Iris pigment epithelial cell (primary cell): ENCODE measurements around the gene GADD45A.

Experiments used
- DNase-seq: peaks from one replicate; pipeline ENCODE4 v3.0.0-alpha.2; 2011; ENCODE audit warnings: low read depth

GADD45A gene

DNA sequence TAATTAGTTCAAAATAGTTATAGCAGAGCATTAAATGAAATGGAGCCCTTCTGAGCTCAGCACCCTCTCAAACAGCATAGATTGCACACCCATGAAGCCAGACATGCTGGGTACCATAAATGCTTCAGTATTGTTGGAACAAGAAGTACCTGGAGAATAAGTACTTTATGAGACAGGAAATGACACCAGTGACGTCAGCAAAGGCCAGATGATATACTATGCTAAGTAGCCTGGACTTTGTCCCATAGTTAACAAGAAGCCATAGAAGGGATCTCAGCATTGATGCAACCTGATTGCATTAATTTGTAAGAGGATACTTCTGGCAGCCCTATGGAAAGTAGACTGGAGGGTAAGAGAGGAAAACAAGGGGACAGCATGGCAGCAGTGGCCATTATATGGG lies 16.3 kb upstream of the GADD45A start:
- no peak for DNase-seq

DNA sequence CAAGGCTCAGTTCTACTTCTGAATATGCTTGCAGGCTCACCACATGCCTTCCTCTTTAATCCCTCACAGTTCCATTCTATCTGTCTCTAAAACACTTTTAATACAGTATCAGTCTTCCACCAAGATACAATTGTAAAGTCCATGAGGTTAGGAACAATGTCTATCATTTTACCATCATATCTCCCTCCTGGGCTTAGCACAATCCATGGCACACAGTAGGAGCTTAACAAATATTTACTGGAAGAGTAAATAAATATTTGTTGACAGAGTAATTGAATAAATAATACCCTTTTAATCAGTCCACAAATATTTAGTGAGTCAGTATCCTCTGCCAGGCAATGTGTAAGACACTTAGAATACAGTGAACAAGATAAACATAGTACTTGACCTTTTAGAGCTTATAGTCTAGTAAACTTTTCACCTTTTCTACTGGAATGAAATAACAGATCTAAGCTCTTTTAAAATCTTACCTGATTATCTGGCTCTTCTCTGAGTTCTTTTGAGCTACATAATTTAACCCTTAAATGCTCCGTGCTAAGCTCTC lies 12.7 kb upstream of the GADD45A start:
- no peak for DNase-seq

DNA sequence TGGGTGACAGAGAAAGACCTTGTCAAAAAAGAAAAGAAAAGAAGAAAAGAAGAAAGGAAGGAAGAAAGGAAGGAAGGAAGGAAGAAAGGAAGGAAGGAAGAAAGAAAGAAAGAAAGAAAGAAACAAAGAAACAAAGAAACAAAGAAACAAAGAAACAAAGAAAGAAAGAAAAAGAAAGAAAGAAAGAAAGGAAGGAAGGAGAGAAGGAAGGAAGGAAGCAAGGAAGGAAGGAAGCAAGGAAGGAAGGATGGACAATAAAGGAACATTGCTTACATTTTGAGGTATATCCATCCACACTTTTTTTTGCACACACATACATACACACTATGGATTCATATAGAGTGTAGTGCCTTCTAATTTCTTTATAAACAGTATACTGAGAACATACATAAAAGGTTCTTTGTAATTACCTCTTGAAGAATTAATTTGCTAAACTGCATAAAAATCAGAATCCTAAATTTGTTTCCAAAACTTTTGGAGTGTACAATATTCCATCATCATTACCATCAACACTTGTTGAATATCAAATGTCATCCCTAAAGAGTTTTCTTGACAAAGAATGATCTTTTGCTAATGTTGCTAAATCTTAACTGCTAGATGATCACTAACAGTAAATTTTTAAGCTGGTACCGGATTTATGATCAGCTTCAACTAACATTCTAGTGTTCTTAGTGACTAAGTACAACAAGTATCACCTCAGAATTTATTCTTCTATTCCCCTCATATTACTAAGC lies 11.4 kb upstream of the GADD45A start:
- DNase-seq: no peak

DNA sequence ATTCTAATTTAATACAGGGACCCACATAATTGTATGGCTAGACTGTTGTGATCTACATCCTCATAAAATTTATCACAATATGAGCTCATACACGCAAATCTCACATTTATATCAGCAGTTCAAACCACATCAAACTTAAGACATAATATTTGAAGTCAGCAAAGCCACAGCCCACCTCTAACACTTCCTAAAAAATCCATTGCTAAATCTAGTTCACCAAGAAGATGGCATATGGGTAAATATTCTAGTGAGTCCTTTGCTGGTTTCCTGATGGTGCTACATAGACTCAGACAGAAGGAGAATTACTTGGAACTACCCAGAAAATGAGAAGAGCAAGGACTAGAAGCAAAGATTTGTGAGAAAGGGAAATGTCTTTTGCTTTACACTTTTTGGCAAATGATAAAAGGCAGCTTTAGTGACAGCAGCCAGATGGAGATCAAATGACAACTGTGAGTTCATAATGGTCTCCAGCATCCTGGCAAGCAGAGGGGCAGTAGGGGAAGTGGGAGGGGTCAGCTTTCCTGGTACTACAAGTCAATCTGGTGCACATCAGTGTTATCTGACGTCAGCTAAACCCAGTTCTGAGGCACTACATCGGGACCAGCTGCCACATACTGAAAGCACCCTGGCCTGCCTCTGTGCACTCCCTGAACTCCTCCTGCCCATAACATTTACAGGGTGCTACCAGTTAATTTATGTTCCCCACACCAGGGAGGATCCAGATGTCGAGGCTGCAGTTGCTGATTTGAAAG lies 10.6 kb upstream of the GADD45A start:
- peak; percentile 58 for DNase-seq

DNA sequence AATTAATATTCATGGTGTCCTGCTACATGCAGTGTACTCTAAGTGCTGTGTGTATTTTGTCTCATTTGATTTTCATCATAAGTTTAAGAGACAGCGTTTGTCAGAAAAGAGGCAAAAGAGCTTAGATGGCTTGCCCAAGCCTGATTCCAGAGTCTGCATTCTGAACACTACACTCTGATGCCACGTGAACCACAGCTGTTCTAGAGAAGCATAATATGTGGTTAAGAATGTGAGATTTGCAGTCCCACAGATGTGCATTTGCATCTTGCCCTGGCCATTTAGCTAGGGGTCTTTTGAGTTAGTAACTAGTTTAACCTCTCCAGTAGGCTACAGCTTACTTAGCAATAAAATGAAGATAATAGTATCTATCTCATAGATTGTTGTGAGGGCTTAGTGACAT lies 9.2 kb upstream of the GADD45A start:
- DNase-seq: peak; percentile 50

DNA sequence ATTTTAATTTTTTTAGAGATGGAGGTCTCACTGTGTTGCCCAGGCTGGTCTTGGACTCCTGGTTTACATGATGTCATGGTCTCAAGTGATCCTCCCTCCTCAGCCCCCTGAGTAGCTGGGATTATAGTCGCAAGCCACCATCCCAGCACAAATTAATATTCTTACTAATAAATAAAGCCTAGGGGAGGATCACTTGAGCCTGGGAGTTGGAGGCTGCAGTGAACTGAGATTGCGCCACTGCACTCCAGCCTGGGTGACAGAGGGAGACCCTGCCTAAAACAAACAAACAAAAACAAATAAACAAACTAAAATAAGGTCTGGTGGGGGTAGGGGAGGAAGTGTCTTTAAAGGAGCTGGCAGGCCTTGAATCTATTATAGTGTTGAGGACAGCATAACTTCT lies 8.7 kb upstream of the GADD45A start:
- no peak for DNase-seq

DNA sequence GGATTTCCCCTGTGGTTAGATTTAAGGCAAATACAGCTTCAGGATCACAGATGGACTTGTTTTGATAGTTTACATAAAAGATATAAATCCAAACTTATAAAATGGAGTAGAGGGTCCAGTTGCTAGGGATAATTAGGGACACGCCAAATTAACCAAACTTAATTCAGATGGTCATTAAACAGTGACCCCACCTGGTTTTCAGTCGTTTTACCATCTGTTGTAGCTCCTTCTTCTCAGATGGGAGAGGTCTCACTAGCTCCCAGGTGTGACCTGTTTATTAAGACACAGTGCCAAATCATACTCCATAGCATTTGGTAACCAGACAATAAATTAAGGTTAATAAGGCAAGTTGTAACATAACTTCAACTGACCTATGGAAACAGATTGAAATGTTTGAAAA lies 8.1 kb upstream of the GADD45A start:
- DNase-seq: no peak

DNA sequence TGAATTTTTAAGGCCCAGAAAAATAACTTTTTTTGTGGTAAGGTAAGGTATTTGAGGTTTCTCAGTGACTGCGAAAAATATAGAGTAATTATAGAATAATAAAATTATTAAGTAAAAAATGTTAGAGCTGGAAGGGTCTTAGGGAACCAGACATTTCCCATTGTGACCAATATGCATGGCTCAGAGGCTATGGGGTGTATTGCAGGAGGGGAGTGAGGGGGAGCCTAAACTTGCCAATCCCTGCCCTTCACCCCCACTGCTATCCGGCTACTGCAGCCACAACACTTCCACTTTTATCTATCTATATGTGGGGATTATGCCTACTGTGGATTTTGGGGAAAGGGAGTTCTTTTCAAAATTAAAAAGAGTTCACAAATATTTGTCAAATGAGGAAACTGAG lies 7.6 kb upstream of the GADD45A start:
- DNase-seq: no peak

DNA sequence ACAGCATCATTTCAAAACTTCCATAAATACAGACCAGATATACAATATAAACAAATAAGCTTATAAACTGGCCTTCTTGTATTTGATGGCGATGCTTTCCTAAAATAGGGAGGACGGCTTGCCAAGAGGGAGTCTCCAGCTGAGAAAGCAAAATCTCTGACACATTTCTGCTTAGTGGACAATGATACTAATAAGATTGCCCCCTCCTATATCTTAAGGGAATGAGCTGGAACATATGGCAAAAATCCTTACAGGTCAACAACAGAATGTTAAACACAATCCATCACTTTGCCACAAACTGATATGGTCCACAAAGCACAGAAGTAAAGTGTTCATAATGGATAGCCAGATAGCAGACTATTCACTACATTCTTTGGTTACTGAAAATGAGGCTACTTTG lies 7.1 kb upstream of the GADD45A start:
- no peak for DNase-seq

DNA sequence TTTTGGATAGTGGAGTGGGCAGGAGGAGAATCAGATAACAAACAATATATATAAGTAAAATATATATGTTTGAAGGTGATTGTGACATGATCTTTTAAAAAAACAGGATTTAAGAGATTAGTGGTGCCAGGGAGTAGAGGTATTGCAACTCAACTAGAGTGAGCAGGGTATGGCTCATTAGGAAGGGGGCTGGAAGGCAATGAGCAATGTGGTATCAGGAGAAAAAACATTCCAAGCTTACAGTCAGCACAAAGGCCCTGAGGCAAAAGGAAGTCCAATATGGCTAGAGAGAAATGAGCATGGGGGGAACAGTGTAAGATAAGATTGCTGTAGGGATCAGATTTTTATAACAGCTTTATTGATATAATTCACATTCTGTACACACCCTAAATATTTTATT lies 5.3 kb upstream of the GADD45A start:
- peak; percentile 57 for DNase-seq

DNA sequence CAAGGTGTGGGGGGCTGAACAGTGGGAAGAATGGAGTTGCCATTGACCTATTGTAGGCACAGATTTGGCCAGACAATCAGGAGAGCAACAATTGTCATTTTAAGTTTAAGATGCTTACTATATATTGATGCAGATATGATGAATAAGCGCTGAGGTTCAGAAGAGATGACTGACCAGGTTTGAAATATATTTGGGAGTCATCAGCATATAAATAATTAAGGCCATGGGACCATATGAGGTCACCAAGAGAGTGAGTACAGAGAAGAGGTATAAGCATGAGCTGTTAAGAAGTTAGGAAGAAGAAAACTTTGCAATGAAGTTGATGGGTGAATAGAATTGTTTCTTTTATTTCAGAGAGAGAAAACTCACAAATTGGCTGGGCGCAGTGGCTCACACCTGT lies 4.5 kb upstream of the GADD45A start:
- no peak for DNase-seq

DNA sequence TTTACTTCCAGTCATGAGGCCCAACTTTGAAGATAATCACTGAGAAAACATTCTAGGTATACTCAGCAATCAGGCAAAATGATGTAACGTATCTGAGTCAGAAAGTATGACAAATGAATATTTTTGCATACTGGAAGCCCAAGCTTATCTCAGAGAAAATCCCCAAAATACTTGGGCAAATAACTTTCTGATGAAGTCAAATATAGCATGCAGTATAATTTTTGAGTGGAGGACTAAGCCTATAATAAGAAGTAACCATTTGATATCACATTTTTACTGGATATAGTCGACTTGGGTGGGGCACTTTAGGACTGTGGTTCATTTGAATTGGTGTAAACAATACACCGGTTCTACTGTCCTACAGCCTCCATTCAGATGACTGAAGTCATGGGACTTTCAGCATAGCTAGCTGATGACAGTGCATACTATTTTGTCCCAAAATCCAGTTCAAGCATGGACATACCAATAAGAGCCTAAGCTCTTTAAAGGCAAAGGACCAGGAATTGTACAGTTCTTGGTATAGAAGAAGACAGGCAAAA lies 2.3 kb upstream of the GADD45A start:
- DNase-seq: peak; percentile 95

DNA sequence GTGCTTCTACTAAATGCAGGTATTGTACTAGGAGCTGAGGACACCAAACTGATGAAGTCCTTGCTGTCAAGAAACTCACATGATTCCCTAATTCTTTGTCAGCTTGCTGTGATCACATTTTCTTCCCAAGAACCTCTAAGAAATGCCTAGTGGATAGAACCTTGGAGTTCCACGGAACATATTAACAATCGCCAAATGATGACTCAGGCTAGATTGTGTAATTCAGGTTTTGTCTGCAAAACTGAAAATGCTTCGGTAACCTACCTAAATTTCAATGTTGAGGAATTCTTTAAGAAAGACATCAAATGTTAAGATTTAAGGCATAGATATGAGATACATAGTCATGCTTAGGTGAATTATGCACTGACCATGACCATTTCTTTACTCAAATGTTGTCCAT lies 1.7 kb upstream of the GADD45A start:
- DNase-seq: peak; percentile 86

DNA sequence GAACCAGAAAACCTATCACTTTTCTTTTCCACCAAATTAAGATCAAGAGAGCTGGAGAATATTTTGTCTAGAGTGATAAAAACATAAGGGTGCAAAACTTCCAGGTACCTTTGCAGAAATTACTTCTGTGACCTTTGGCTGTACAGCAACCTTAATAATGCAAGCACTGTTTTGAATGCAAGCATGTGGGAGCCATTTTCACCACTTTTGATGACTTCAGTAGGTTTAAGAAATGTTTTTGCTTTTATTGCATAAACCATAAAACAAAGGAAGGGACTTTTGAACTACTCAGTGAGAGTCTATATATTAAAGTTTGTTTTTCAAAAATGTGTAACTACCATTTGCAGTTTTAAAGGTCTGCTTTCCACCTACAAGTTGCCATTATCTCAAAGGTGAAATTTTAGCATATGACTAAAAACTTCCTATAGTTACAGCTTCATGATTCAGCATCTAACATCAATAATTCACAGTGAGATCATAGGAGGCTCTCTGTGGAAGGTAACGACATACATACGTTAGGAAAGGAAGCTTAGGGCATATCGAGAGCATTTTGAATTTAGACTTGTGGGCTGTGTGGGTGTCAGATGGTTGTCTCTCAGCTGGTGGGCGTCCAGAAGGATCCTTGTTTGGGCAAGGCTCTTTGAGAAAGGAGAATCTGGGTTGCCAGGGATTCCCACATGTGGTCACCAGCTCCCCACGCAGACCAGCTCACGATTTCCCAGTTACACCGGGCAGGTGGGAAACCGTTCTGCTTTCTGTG lies 1.1 kb upstream of the GADD45A start:
- peak; percentile 73 for DNase-seq

DNA sequence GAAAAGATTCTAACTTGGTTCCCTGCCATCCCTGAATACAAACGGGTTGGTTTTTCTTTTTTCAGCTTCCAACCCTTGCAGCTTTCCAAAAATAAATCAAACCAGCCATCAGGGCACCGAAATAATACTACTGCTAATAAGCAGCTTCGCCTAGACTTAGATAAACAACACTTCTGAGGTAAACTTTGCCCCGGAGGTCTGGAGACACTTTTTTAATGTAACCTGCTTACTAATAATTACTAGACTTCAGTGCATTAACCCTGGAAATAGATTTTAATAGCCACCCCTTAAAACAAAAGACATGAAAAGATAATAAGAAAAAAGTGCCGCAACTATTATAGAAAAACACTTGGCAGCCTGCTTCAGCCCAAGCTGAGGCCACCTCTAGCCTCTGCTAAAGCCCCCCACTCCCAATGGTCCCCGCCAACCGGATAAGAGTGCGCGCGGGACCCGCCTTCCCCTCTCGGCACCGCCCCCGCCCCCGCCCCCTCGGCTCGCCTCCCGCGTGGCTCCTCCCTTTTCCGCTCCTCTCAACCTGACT lies 405 bp upstream of the GADD45A start:
- no peak for DNase-seq

DNA sequence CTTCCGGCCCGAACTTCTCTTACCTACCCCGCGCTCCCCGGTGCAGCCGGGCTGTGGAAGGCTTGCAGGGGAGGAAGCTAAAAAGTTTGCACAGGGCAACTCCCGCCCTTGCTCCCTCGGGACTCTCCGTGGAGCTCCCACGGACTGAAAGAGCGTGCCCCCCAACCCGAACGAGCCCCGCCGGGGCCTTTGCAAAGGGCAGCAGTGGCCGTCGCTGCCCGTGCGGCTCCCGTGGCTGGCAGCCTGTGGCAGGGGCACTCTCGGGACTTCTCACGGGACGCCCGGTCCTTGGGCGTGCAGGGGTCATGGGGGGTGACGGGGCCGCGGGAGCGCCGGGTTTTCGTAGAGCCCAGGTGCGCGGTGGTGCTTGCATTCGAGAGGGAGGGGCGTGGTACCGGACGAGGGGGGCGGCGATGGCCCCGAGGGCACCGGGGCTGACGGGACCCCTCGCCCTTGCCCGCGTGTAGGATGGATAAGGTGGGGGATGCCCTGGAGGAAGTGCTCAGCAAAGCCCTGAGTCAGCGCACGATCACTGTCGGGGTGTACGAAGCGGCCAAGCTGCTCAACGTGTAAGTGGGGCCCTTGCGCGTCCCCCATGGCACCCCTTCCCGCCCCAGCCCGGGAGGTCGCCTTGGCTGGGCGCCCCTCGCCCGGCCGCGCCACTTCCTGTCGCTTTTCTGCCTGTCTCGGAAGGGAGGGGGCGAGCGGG lies 711 bp downstream of the GADD45A start:
- DNase-seq: peak; percentile 58

DNA sequence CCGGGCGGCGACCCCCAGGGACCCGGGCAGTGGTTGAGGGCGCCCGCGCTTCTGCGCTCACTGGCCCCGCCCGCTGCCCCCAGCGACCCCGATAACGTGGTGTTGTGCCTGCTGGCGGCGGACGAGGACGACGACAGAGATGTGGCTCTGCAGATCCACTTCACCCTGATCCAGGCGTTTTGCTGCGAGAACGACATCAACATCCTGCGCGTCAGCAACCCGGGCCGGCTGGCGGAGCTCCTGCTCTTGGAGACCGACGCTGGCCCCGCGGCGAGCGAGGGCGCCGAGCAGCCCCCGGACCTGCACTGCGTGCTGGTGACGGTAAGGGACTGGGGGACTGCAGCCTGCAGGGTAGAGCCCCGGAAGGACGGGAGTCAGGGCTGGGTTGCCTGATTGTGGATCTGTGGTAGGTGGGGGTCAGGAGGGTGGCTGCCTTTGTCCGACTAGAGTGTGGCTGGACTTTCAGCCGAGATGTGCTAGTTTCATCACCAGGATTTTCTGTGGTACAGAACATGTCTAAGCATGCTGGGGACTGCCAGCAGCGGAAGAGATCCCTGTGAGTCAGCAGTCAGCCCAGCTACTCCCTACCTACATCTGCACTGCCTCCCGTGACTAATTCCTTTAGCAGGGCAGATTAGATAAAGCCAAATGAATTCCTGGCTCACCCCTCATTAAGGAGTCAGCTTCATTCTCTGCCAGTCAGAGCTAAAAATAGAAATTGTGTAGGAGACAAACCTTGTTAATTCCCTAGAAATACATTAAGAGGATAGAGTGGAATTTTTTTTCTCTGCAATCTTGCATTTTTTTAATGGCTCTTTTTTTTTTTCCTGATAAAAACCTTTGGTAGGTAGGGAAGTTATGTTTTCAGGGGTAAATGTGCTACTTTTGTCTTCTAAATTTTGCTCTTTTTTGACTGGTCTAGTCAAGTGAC lies 1.5 kb downstream of the GADD45A start:
- peak; percentile 98 for DNase-seq

DNA sequence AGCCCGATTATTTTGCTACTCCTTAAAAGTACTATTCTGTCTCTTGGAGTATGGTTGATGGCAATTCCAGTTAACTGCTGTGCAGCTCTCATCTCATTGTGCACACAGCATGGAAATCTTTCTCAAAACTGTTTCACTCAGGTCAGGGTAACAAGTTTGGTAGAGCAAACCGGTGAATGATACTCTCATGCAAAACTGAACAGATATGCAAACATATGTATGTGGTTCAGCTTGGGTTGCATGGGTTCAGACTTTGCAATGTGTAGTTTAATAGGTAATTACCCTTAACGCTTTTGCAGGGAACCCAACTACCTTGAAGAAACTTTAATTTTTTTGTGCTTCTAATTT lies 2.2 kb downstream of the GADD45A start:
- no peak for DNase-seq

DNA sequence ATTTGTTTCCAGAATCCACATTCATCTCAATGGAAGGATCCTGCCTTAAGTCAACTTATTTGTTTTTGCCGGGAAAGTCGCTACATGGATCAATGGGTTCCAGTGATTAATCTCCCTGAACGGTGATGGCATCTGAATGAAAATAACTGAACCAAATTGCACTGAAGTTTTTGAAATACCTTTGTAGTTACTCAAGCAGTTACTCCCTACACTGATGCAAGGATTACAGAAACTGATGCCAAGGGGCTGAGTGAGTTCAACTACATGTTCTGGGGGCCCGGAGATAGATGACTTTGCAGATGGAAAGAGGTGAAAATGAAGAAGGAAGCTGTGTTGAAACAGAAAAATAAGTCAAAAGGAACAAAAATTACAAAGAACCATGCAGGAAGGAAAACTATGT lies 2.6 kb downstream of the GADD45A start:
- peak; percentile 87 for DNase-seq

DNA sequence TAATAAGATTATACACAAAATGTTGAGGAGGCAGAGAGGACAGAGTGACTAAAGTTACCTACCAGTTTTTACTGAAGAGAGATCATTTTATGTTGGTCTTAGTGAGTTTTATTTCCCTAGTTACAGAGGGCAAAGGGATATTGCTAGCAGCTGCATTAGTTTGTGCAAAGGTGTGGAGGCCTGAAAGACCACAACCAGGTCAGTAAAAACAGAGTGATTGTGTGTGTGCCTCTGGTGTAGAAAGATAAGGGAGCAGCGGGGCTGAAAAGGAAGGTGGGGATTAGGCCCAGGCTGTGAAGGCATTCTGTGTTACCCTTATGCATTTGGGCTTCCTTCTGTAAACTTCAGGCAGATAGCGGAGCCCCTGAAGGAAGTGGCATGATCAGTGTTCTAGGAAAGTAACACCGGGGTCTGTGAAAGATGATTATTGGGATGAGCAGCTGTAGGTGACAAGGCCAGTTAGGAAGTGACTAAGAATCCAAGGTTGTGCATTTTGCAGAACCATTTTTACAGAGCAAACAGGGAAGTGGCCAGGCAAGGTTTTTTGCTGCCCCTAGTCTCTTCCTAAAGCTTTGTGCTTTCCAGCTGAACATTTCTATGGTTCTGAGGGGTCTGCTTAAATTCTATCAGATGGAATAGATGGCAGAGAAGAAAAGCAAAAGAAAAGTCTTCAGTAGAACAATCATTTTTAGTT lies 3.7 kb downstream of the GADD45A start:
- DNase-seq: no peak
